ENCODE results near the gene SURF4. TPM values are rescaled to one million over a fixed set of nuclear protein-coding genes. Genes with fewer than 3 reads are reported as not detected.

SURF4 gene
- total RNA-seq, 1 experiment from 2014 or later = 391 TPM

DNA sequence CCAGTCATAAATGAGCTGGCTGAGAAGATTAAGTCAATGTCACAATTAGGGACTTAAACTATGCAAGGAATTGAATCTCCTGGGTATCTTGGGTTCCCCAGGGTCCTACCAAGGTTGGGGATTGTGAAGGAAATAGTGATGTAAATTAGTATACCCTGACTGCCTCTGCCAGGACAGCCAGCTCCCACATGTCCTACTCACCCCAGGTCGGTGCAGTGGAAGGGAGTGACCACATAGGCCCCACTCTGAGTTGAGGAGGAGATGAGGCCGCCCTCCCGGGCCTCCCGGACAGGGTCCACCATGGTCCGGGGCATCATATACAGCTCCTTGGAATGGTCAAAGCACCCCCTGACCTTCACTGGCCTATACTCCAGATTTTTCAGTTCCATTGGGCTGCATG is 22.3 kb downstream of the SURF4 start:
- no peak for DNase-seq (ENCODE audit: low spot score)

DNA sequence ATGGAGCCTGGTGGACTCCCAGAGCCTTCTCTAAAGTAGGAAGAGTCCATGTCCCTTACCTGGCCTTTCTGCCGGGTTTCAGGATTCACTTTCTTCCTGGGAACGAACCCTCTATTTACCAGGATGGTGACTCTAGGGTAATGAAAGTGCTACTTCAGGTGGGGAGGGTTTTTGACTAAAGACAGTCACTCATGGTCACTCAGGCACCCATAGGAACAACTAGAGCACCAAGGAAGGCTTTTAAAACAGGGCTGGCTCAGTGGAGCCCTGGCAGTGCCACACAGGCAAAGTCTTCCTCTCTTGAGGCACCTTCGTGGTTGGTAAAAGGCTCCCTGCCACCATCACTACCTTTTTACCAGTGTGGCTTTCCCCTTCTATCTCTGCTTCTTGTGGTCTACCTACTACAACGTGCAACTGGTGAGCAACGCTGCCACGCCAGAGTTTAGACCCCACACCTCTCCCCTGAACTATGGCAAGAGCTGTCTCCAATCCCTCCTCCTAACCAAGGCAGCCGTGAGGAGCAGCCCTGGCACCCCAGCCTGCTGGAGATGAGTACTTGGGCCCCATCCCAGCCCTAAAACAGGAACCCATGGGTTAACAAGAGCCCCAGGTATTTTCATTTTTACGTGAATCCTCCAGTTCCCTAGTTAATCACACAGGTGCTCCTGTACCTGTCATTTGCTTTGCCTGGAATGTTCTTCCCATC is 23.1 kb downstream of the SURF4 start:
- no peak for DNase-seq (ENCODE audit: low spot score)

DNA sequence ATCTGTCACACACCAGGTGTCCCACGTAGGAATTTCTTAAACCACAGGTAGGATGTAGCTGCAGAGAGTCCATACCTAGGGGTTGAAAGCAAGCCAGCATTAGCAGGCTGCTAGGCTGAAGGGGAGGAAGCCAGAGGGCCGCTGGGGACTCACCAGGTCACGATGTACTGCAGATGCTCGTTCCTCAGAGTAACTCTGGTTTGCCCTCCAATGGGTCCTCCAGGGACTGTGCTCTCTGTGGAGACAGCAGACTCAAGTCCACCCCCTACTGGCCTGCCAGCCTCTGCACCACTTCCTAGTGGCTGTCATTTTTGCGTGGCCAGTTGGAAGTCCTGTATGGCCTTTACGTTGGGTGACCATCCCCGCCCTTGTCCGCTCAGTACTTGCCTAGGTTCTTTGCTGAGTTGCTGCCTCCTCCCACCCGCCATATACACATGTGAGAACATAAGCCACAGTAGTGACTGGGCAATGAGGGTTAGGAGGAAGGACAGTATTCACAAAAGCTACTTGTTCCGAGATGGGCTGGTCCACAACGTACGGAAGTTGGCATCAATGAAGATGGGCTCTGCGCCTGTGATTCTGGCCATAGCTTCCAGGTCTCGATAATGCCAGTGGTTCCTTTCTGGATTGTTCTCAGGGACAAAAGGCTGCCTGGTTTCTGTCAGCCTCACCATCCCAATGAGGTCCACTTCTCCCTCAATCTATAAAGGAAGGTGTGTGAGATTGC is 23.8 kb downstream of the SURF4 start:
- peak; percentile 52 for DNase-seq (ENCODE audit: low spot score)

- DNase-seq (ENCODE audit: low spot score) = no peak
Observed at GRCh38 chr9:133351526-133351907, 24.3 kb downstream of the SURF4 start.

- no peak for DNase-seq (ENCODE audit: low spot score)
Observed at GRCh38 chr9:133349965-133350616, 25.8 kb downstream of the SURF4 start.

DNA sequence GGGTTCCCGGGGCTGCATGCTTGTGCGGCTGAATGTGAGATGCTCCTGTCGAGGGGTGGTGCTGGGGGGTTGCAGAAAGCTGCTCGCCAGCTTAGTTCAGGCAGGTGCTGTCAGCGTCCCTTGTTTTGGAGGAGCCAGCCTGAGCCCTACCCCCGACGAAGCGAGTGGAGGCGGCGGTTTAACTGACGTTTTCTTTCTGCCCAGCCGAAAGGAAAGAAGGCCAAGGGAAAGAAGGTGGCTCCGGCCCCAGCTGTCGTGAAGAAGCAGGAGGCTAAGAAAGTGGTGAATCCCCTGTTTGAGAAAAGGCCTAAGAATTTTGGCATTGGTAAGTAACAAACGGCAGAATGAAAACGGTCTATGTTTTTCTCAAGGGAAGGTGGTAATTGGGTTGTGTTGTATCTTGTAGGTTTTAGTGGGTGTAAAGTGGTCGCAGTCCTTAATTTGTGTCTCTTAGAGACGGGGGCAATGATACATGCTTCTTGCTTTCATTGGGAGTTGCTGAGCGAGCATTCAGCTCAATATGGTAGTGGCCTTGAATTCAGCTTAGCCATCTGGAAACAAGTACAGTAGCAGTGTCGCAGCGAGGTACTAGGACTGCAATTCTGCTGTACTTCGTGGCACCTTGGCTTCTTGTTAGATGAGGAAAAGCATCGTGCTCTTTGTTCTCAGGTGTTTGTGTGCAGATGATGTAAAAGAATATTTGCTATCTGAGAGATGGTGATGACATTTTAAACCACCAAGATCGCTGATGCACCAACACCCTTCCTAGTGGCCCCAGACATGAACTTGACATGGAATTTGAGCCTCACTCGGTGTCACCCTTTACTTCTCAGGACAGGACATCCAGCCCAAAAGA is 26.9 kb downstream of the SURF4 start:
- no peak for DNase-seq (ENCODE audit: low spot score)

- peak; percentile 97 for DNase-seq (ENCODE audit: low spot score)
Observed at GRCh38 chr9:133347985-133348717, 27.7 kb downstream of the SURF4 start, which contains the start of the genes MED22 and RPL7A. TSS of gene MED22 (minus strand) at chr9:133348131. CDS start at chr9:133346662, 1,469 bp downstream. TSS of gene RPL7A (plus strand) at chr9:133348218. CDS start at chr9:133348244, 26 bp downstream.

- peak; percentile 30 for DNase-seq (ENCODE audit: low spot score)
Observed at GRCh38 chr9:133347515-133347984, 28.3 kb downstream of the SURF4 start.

GRCh38 chr9:133346021-133346785 is 29.7 kb downstream of the SURF4 start:
- DNase-seq (ENCODE audit: low spot score) = no peak

GRCh38 chr9:133345596-133345995 is 30.3 kb downstream of the SURF4 start:
- no peak for DNase-seq (ENCODE audit: low spot score)

DNA sequence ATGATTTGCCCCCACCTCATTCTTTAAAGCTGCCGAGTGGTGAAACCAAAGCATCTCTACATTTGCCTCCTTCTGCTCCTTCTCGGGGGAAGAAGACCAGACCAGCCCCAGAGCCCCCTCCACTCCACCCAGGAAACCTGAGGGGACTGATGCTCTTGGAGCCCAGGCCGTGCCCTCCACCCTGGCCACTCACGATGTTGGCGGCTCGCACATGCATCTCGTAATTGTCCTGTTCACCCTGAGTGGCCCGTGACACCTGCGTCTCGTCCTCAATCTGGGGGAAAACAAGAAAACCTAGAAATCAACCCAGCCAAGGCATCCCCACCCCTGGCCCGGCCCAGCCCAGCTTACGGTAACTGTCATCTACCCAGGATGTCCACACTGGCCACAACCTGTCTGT is 30.9 kb downstream of the SURF4 start:
- DNase-seq (ENCODE audit: low spot score) = no peak

DNA sequence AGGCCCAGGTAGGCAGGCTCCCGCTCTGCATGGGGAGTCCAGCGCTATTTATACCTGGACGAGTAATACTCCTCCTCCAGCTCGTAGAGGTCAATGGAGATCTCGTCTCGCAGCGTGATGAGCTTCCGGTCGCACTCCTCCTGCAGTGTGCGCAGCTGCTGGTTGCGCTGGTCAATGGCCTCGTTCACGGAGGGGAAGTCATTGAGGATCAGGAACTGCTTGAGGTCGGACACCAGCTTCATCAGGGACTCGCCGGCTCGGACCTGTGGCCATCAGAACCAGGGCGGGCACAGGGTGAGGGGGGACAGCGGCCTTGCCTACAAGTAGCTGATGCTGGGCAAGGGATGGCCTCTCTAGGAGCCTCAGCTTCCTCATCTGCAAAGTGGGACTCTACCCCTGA is 31.8 kb downstream of the SURF4 start:
- no peak for DNase-seq (ENCODE audit: low spot score)

DNA sequence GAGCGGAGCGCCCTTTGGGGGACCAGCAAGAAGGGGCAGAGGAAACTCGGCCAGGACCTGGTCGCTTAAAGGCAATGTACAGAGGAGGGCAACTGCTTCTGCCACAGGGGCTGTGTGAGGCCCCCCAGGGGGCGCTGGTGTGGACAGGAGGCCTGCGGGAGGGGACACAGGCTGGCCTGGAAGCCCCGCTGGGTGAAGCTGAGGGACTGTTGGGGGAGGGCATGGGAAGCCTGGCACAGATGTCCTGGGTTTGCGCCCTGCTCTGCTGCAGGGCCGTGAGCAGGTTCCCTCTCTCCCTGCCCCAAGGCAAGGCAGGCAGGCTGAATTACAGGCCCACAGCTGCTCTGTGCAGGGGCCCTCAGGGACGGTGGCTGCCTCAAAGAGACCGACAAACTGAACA is 33.3 kb downstream of the SURF4 start:
- no peak for DNase-seq (ENCODE audit: low spot score)

GRCh38 chr9:133342069-133342406 is 33.8 kb downstream of the SURF4 start:
- DNase-seq (ENCODE audit: low spot score) = no peak

DNA sequence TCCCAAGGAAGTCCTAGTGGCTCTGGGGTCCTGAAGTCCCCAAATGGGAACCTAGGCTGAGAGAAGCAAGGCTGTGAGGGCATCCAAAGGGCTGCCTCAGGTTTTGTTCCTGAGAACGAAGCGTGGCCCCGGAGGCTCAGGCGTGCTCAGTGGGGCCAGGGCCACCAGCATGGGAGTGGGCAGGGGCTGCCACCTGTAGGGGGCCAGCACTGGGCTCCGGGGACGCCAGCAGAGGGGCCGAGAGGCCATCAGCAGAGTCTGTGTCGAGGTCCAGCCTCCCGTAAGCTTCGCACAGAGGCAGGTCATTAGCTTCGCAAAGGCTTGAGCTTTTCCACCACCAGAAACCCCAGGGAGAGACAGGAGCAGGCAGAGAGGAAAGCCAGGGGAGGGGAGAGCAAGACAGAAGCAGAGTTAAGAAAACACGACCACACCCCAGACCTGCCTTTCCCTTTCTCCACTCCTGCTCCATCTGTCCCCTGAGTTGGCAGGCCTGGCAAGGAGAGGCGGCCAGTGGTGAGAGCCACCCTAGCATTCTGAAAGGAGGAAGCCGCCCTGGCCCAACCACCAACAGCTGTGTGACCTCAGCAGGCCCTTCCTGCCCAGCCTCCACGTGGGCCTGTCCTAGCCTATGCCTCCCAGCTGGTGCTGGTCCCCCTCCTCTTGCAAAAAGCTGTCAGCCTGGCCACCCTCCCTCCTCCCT is 34.3 kb downstream of the SURF4 start:
- no peak for DNase-seq (ENCODE audit: low spot score)

DNA sequence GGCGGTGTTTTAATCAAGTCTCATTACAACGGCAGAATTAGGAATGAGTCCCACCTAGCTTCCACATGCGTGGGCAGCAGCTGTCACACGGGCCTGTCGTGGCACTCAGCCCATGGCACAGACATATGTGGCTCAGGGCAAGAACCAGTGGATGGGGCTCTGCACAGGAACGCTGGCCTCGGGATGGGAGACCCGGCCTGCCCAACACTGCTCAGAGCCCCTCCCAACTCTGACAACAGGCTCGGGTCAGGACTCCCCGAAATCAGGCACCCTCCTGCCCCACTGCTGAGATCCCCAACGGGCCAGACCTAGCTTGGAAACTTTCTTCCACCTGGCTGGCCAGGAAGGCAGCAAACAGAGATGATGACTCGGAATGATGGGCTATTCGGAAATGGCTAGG is 34.9 kb downstream of the SURF4 start:
- DNase-seq (ENCODE audit: low spot score) = no peak

GRCh38 chr9:133340256-133340655 is 35.6 kb downstream of the SURF4 start:
- no peak for DNase-seq (ENCODE audit: low spot score)

DNA sequence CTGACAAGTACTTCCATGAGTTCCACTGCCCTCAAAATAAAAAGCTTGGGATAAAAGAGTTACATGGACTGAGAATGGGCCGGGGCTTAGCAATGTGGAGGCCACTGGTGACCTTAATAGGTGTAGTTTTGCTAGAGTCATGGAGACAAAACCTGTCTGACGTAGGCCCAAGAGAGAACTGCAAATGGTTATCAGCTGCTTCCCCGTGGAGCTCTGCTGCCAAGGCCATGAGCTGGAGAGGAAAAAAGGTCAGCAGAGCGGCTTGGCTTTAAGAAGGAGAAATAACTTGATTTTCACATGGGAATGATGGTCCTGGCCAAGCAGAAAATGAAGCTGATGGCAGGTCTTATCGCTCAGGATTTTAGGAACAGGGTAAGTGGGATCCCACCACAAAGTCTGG is 36.2 kb downstream of the SURF4 start:
- DNase-seq (ENCODE audit: low spot score) = no peak

DNA sequence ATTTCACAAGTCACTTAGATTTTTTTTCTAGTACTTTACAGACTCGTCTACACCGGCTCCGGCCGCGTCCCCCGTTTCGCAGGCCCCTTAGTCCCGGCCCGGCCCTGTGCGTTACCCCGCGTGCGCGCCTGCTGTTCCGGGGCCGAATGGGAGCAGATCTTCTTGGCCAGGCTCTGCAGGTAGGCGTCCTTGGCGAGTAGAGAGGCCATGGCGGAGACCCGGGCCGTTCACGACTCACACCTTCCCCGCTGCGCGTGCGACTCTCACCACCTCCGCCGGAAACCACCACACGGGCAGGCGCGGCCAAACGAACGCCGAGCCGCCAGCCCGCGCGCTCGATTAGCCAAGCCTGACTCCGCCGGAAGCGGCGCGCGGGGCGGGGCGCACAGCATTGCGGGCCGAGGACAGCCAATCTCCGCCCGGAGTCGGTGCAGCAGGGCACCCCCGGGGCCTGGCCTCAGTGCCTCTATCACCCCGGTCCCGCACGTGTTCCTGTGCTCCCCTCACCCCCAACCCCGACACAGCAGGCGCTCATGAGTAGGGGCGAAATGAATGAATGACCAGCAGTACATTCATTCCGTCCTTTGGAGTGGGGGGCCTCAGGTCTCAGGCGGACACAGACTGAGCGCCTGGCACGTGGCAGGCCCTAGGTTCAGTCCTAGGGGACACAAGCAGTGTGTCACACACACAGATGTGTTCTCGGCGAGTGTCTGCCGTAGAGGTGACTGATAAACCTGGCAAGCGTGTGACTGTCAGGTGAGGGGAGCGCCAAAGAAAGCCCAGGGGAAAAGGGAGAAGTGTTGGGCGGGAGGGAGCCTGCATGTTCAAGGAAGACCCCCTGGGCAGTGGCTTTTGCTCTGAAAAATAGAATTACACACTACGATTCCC is 39.7 kb downstream of the SURF4 start, which contains the start of gene SURF6:
Gene SURF6, minus strand, starts transcription at position 265 of the 888 bp plus-strand sequence. Its CDS starts 56 bp downstream, at position 209.
- peak; percentile 80 for DNase-seq (ENCODE audit: low spot score)

All from A172 (cell line).